ENCODE results near the gene ARHGEF11. TPM values are rescaled to one million over a fixed set of nuclear protein-coding genes. Genes with fewer than 3 reads are reported as not detected.

The ARHGEF11 gene
- total and polyA plus RNA-seq, 4 donors: 14.2 to 44.1 (median 31.9) TPM

DNA sequence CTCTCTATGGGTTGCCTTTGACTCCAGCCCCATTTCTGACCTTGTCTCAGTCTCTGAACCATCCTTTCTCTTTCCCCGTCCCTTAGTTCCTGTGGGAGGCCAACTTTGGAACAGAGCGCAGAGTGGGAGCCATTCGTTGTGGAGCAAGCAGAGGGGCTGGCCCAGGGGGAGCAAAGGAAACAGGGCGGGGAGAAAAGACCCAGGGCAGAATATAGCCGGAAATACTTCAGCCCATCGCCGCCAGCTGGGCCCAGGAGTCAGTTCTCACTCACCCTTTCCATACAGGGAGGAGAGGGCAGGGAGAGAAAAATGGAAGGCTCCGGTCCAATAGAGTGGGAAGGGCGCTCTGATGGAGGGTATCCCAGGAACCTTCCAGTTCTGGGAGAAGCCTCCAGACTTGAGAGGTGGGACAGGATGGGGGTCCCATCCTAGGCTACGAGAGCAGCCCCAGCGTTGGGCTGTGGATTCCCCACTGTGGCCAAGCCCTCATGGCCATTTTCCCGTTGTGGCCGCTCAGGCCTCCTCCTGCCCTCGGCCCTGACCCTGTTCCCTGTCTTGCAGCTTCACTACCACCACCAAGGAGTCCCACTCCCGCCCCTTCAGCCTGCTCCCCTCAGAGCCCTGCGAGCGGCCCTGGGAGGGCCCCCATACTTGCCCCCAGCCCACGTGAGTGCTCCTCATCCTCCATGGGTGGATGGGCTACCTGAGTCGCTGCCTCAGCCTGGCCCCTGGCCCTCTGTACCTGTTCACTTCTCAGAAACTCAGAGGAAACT lies 141.2 kb downstream of the ARHGEF11 start:
- ATAC-seq (ENCODE audit: insufficient read depth, low FRiP score) (no peak), DNase-seq (peak; percentile 70 to 83 (median 80))
- Histone ChIP-seq H3K36me3 (ENCODE audit: control insufficient read depth in 4 of 4, insufficient read depth in 4 of 4, low read length in 4 of 4) (peaks cover 0 to 23% (median 12%) of the 10 kb centered on the region in 4 donors), H3K27me3 (ENCODE audit: control insufficient read depth in 3 of 3, insufficient read depth in 3 of 3, low read length in 2 of 3) (peaks cover 0 to 27% (median 0%) of the 10 kb centered on the region in 3 donors), H3K27ac (ENCODE audit: low read depth in 1 of 2, low read length in 1 of 2) (no peak overlapping the region), H3K9ac (ENCODE audit: insufficient read depth in 1 of 2, low read length in 2 of 2) (no peak overlapping the region), H3K4me3 (no peak overlapping the region), H3K4me1 (ENCODE audit: control insufficient read depth in 5 of 5, insufficient read depth in 5 of 5, low read length in 5 of 5) (peaks cover 0 to 49% (median 30%) of the 10 kb centered on the region in 5 donors), H3K9me3 (ENCODE audit: control insufficient read depth in 4 of 4, insufficient read depth in 3 of 4, low read length in 3 of 4) (no peaks in the 10 kb centered on the region)
- 77 to 85% methylated on average over 18 to 19 of the region's 19 CpGs for WGBS, 2 donors
- no peak for TF ChIP-seq CTCF (IDR thresholded peaks at IDR 0.05; ENCODE audit: control extremely low read depth, extremely low read depth)

GRCh38 chr1:156903328-156904091 lies 142.0 kb downstream of the ARHGEF11 start:
- Histone ChIP-seq H3K9me3 (ENCODE audit: control insufficient read depth in 4 of 4, insufficient read depth in 3 of 4, low read length in 3 of 4) (no peaks in the 10 kb centered on the region), H3K27ac (ENCODE audit: low read depth in 1 of 2, low read length in 1 of 2) (no peak overlapping the region), H3K36me3 (ENCODE audit: control insufficient read depth in 4 of 4, insufficient read depth in 4 of 4, low read length in 4 of 4) (peaks cover 0 to 18% (median 11%) of the 10 kb centered on the region in 4 donors), H3K4me1 (ENCODE audit: control insufficient read depth in 5 of 5, insufficient read depth in 5 of 5, low read length in 5 of 5) (peaks cover 0 to 58% (median 33%) of the 10 kb centered on the region in 5 donors), H3K9ac (ENCODE audit: insufficient read depth in 1 of 2, low read length in 2 of 2) (no peak overlapping the region), H3K27me3 (ENCODE audit: control insufficient read depth in 3 of 3, insufficient read depth in 3 of 3, low read length in 2 of 3) (peaks cover 0 to 21% (median 0%) of the 10 kb centered on the region in 3 donors), H3K4me3 (no peak overlapping the region)
- no peak for ATAC-seq (ENCODE audit: insufficient read depth, low FRiP score)
- TF ChIP-seq CTCF (IDR thresholded peaks at IDR 0.05; ENCODE audit: control extremely low read depth, extremely low read depth): no peak
- 72 to 86% methylated on average over 15 of the region's 15 CpGs for WGBS, 2 donors
- DNase-seq: no peak

GRCh38 chr1:156901966-156902915 lies 143.3 kb downstream of the ARHGEF11 start:
- Histone ChIP-seq H3K27ac (ENCODE audit: low read depth in 1 of 2, low read length in 1 of 2) (peak overlapping the region in 1 of 2 donors; percentile 8), H3K36me3 (ENCODE audit: control insufficient read depth in 4 of 4, insufficient read depth in 4 of 4, low read length in 4 of 4) (peaks cover 0 to 9% (median 9%) of the 10 kb centered on the region in 4 donors), H3K9ac (ENCODE audit: insufficient read depth in 1 of 2, low read length in 2 of 2) (no peak overlapping the region), H3K4me1 (ENCODE audit: control insufficient read depth in 5 of 5, insufficient read depth in 5 of 5, low read length in 5 of 5) (peaks cover 0 to 71% (median 37%) of the 10 kb centered on the region in 5 donors), H3K4me3 (no peak overlapping the region), H3K9me3 (ENCODE audit: control insufficient read depth in 4 of 4, insufficient read depth in 3 of 4, low read length in 3 of 4) (no peaks in the 10 kb centered on the region), H3K27me3 (ENCODE audit: control insufficient read depth in 3 of 3, insufficient read depth in 3 of 3, low read length in 2 of 3) (peaks cover 0 to 10% (median 0%) of the 10 kb centered on the region in 3 donors)
- WGBS, 2 donors: 69 to 78% methylated on average over 21 to 23 of the region's 23 CpGs
- TF ChIP-seq CTCF (IDR thresholded peaks at IDR 0.05; ENCODE audit: control extremely low read depth, extremely low read depth): no peak
- no peak for ATAC-seq (ENCODE audit: insufficient read depth, low FRiP score)
- DNase-seq: no peak

Data from lung (tissue), 12 donors.